PC-3 (cell line): ENCODE measurements around the gene FCER1A. TPM values are rescaled to one million over a fixed set of nuclear protein-coding genes. Genes with fewer than 3 reads are reported as not detected.

Experiments
- ATAC-seq: fragments of 200-7000 bp; cut with Tn5 transposase; 2 replicates; pipeline ENCODE4 v1.9.1; 2020; ENCODE audit warnings: mild to moderate bottlenecking, moderate library complexity
- BruUV-seq: library from RNA; stranded (reverse); fragments of 400-500 nt; replicated peaks from 2 replicates; lab custom pipeline; 2021; lab: Mats Ljungman, UMichigan
- CTCF ChIA-PET: fragments of 300-600 bp; sonication (Branson Sonifier 250); formaldehyde crosslinking; loops from one replicate; lab custom pipeline; 2022; ENCODE audit warnings: antibody characterized with exemption; lab: Charles Lee
- POLR2A ChIA-PET: fragments of 300-600 bp; sonication (Branson Sonifier 250); formaldehyde crosslinking; loops from one replicate; lab custom pipeline; 2022; ENCODE audit warnings: antibody characterized with exemption; ENCODE audit not compliant: unreplicated experiment; lab: Charles Lee
- DNase-seq: peaks from one replicate; pipeline ENCODE4 v3.0.0-alpha.2; 2015
- H2AFZ ChIP-seq: fragments of 300-600 bp; sonication (generic); 2 replicates; pipeline ENCODE4 v1.6.0; 2016; ENCODE audit warnings: antibody characterized with exemption, low read length
- H3F3A ChIP-seq: fragments of 300-600 bp; sonication (generic); one replicate; pipeline ENCODE4 v1.6.0; 2017; ENCODE audit warnings: antibody characterized with exemption, low read length, control low read depth, mild to moderate bottlenecking; ENCODE audit not compliant: unreplicated experiment
- H3K27ac ChIP-seq: fragments of 300-600 bp; sonication (generic); 2 replicates; pipeline ENCODE4 v1.5.1; 2016; ENCODE audit warnings: mild to moderate bottlenecking, low read length
- H3K27me3 ChIP-seq: fragments of 300-600 bp; sonication (generic); 2 replicates; pipeline ENCODE4 v1.6.1; 2016; ENCODE audit warnings: low read length, mixed read lengths
- H3K36me3 ChIP-seq: fragments of 300-600 bp; sonication (generic); 2 replicates; pipeline ENCODE4 v1.6.1; 2016; ENCODE audit warnings: low read depth, mixed run types, low read length, mixed read lengths
- H3K4me1 ChIP-seq: fragments of 300-600 bp; sonication (generic); 2 replicates; pipeline ENCODE4 v1.5.1; 2016; ENCODE audit warnings: low read length; ENCODE audit not compliant: insufficient read depth
- H3K4me2 ChIP-seq: fragments of 300-600 bp; sonication (generic); 2 replicates; pipeline ENCODE4 v1.6.0; 2016; ENCODE audit warnings: low read length
- H3K4me3 ChIP-seq: fragments of 300-600 bp; sonication (generic); 2 replicates; pipeline ENCODE4 v1.5.1; 2016; ENCODE audit warnings: mild to moderate bottlenecking, low read length, mixed read lengths
- H3K79me2 ChIP-seq: fragments of 300-600 bp; sonication (generic); 2 replicates; pipeline ENCODE4 v1.6.1; 2017; ENCODE audit warnings: low read length, mixed read lengths
- H3K9ac ChIP-seq: fragments of 300-600 bp; sonication (generic); 2 replicates; pipeline ENCODE4 v1.6.0; 2016; ENCODE audit warnings: mild to moderate bottlenecking, low read length
- H3K9me2 ChIP-seq: fragments of 300-600 bp; sonication (generic); replicated peaks from 2 replicates; pipeline ENCODE4 v1.6.1; 2016; ENCODE audit warnings: mixed run types, low read length, mixed read lengths
- H3K9me3 ChIP-seq: fragments of 300-600 bp; sonication (generic); 2 replicates; pipeline ENCODE4 v1.6.1; 2016; ENCODE audit warnings: low read length, mixed read lengths
- H4K20me1 ChIP-seq: fragments of 300-600 bp; sonication (generic); 2 replicates; pipeline ENCODE4 v1.6.1; 2016; ENCODE audit warnings: low read length, mixed read lengths
- CTCF ChIP-seq: fragments of 300-600 bp; sonication (generic); conservative IDR thresholded peaks from 2 replicates; pipeline ENCODE4 v1.5.1; 2017; ENCODE audit warnings: antibody characterized with exemption, low read depth, mild to moderate bottlenecking, low read length
- EZH2 ChIP-seq: fragments of 300-600 bp; sonication (generic); IDR thresholded peaks from one replicate; pipeline ENCODE4 v1.6.1; 2017; ENCODE audit warnings: antibody characterized with exemption, mild to moderate bottlenecking, low read length; ENCODE audit not compliant: unreplicated experiment
- EZH2phosphoT487 ChIP-seq: fragments of 300-600 bp; sonication (generic); IDR thresholded peaks from 2 replicates; pipeline ENCODE4 v1.6.1; 2018; ENCODE audit warnings: mild to moderate bottlenecking, antibody characterized with exemption, low read length, borderline replicate concordance
- intact Hi-C: fragments of 100-400 bp; cut with micrococcal nuclease; formaldehyde crosslinking; loops from 2 replicates; pipeline ENCODE4 v1.9.0; 2023
- total RNA-seq: library from RNA; depleted of rRNA; stranded (reverse); fragments of >200 nt; gene quantifications from 2 replicates; pipeline ENCODE4 v1.2.3, GENCODE V29; 2014

FCER1A gene
- total RNA-seq, 1 experiment from 2014 or later = not detected

- ChIA-PET POLR2A (no interaction called here), CTCF (no interaction called here)
- DNase-seq (no peak), ATAC-seq (no peak)
- intact Hi-C loops = no loop called here
- H3K4me3 ChIP-seq = no peak overlapping the region
- H3F3A ChIP-seq = no peaks in the 10 kb centered on the region
- no peaks in the 10 kb centered on the region for H3K79me2 ChIP-seq
- no TSS peak for BruUV-seq
- peaks cover 59% of the 10 kb centered on the region for H3K27me3 ChIP-seq
- H3K9me3 ChIP-seq = no peaks in the 10 kb centered on the region; the same call in 1 of the 2 replicates
- no peak overlapping the region for H3K9ac ChIP-seq
- H3K36me3 ChIP-seq = no peaks in the 10 kb centered on the region
- no peak overlapping the region for H3K4me2 ChIP-seq
- H3K9me2 ChIP-seq = no peaks in the 10 kb centered on the region
- TF ChIP-seq EZH2 (no peak), CTCF (no peak), EZH2phosphoT487 (no peak)
- no peaks in the 10 kb centered on the region for H4K20me1 ChIP-seq
- H3K4me1 ChIP-seq = no peaks in the 10 kb centered on the region
- no peak overlapping the region for H3K27ac ChIP-seq
- H2AFZ ChIP-seq = no peak overlapping the region
Observed at GRCh38 chr1:159266832-159267231, 35.3 kb upstream of the FCER1A start.

GRCh38 chr1:159274631-159275030, 27.5 kb upstream of the FCER1A start:
- Histone ChIP-seq H3K79me2 (no peaks in the 10 kb centered on the region), H3K36me3 (no peaks in the 10 kb centered on the region), H3F3A (no peaks in the 10 kb centered on the region), H2AFZ (no peak overlapping the region), H3K4me2 (no peak overlapping the region), H3K9me3 (no peaks in the 10 kb centered on the region; the same call in 1 of the 2 replicates), H4K20me1 (no peaks in the 10 kb centered on the region), H3K9me2 (no peaks in the 10 kb centered on the region), H3K4me3 (no peak overlapping the region), H3K27ac (no peak overlapping the region), H3K4me1 (no peaks in the 10 kb centered on the region), H3K27me3 (peaks cover 65% of the 10 kb centered on the region), H3K9ac (no peak overlapping the region)
- no TSS peak for BruUV-seq
- ATAC-seq (no peak), DNase-seq (no peak)
- ChIA-PET POLR2A (no interaction called here), CTCF (no interaction called here)
- TF ChIP-seq EZH2 = no peak
- no peak for TF ChIP-seq CTCF
- no peak for TF ChIP-seq EZH2phosphoT487
- intact Hi-C loops = no loop called here

GRCh38 chr1:159275891-159276290, 26.2 kb upstream of the FCER1A start:
- H3K4me2 ChIP-seq = no peak overlapping the region
- DNase-seq (no peak), ATAC-seq (no peak)
- H3K27me3 ChIP-seq = peaks cover 67% of the 10 kb centered on the region
- H3K4me3 ChIP-seq = no peak overlapping the region
- H3K9ac ChIP-seq = no peak overlapping the region
- H3K79me2 ChIP-seq = no peaks in the 10 kb centered on the region
- no peaks in the 10 kb centered on the region for H3K36me3 ChIP-seq
- intact Hi-C loops = no loop called here
- TF ChIP-seq CTCF (no peak), EZH2 (no peak), EZH2phosphoT487 (no peak)
- no peaks in the 10 kb centered on the region for H4K20me1 ChIP-seq
- BruUV-seq = no TSS peak
- ChIA-PET POLR2A (no interaction called here), CTCF (no interaction called here)
- no peaks in the 10 kb centered on the region for H3K4me1 ChIP-seq
- no peak overlapping the region for H3K27ac ChIP-seq
- no peaks in the 10 kb centered on the region for H3F3A ChIP-seq
- no peaks in the 10 kb centered on the region for H3K9me2 ChIP-seq
- H3K9me3 ChIP-seq = no peaks in the 10 kb centered on the region; the same call in 1 of the 2 replicates
- H2AFZ ChIP-seq = no peak overlapping the region
